Activated CD4-positive, alpha-beta T cell treated with anti-CD3 and anti-CD28 coated beads for 36 hours (primary cell): ENCODE results near the gene PDILT. TPM values are rescaled to one million over a fixed set of nuclear protein-coding genes. Genes with fewer than 3 reads are reported as not detected.

ENCODE experiments used
- ATAC-seq: fragments of 200-7000 bp; cut with Tn5 transposase; one replicate; pipeline ENCODE4 v1.10.0; 2021; ENCODE audit warnings: mild to moderate bottlenecking, moderate library complexity
- CTCF ChIA-PET: fragments of 350-600 bp; sonication (Branson Sonifier 250); formaldehyde crosslinking; loops from one replicate; lab custom pipeline; 2021; ENCODE audit warnings: antibody characterized with exemption; lab: Charles Lee
- POLR2A ChIA-PET: fragments of 350-600 bp; sonication (Branson Sonifier 250); formaldehyde crosslinking; loops from one replicate; lab custom pipeline; 2021; ENCODE audit warnings: antibody characterized with exemption, inconsistent platforms; lab: Charles Lee
- DNase-seq: peaks from one replicate; pipeline ENCODE4 v3.0.0-alpha.2; 2020
- H3K27ac Mint-ChIP-seq: one replicate; pipeline ENCODE4 v1.8.0; 2021; ENCODE audit warnings: mixed read lengths
- H3K27me3 Mint-ChIP-seq: one replicate; pipeline ENCODE4 v1.8.0; 2021; ENCODE audit warnings: mixed read lengths
- H3K36me3 Mint-ChIP-seq: one replicate; pipeline ENCODE4 v1.8.0; 2021; ENCODE audit warnings: low read depth, mixed read lengths
- H3K4me1 Mint-ChIP-seq: one replicate; pipeline ENCODE4 v1.8.0; 2021; ENCODE audit warnings: mixed read lengths
- H3K4me3 Mint-ChIP-seq: one replicate; pipeline ENCODE4 v1.8.0; 2021; ENCODE audit warnings: mild to moderate bottlenecking, moderate library complexity, mixed read lengths
- H3K9me3 Mint-ChIP-seq: one replicate; pipeline ENCODE4 v1.8.0; 2021; ENCODE audit warnings: low read depth, mixed read lengths
- intact Hi-C, 2 experiments: fragments of 100-400 bp; cut with DNase I in 1 of 2; cut with micrococcal nuclease in 1 of 2; formaldehyde crosslinking; loops; one replicate each; pipeline versions ENCODE4 v1.14.2 to v1.15.1; 2022 to 2024; cut with DNase I, micrococcal nuclease
- total RNA-seq, 2 experiments: library from RNA; stranded (reverse); gene quantifications; one replicate each; pipeline ENCODE4 v1.2.3, GENCODE V29; 2021

PDILT gene
- total RNA-seq, 2 experiments from 2014 or later, result not detected

DNA sequence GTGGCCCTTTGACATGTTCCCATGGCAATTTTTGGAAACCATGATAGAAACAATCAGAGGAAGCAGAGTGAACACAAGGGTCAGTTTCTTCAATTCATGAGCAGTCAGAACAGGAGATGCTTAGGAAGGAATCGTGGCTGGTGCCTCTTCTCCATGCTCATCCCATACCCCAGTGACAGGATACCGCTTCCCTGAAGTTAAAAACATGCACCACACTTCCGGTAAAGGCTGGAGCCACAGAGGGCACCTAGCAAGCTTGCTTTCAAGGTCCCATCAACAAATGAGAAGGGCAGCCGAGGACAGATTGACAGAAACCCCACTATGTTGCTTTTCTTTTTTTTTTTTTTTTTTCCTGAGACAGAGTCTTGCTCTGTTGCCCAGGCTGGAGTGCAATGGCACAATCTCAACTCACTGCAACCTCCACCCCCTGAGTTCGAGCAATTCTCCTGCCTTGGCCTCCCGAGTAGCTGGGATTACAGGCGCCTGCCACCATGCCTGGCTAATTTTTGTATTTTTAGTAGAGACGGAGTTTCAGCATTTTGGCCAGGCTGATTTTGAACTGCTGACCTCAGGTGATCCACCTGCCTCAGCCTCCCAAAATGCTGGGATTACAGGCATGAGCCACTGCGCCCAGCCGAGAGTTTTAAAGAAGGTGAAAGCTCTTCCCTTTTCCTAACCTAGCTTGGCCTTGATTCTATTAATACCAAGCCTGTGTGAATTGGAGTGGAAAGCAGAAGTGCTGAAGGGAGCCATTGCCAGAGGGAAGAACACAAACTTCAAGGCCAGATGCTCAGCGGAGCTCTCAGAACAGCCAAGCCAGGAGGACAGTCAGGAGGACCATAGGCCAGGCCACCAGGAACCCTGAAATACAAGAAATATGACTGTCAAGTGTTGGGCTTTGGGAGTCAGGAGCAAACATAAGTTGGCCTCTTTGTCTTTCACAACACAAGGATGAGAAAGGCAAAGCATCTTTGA is 93.8 kb downstream of the PDILT start:
- no peaks in the 10 kb centered on the region for H3K36me3 Mint-ChIP-seq
- intact Hi-C loops, result no loop called here
- no peaks in the 10 kb centered on the region for H3K4me1 Mint-ChIP-seq
- peaks cover 13% of the 10 kb centered on the region for H3K27me3 Mint-ChIP-seq
- no peak overlapping the region for H3K27ac Mint-ChIP-seq
- H3K4me3 Mint-ChIP-seq, result no peak overlapping the region
- ChIA-PET CTCF (interaction anchor here (2.8 kb wide), 1 partner anchor 11 kb away, joined by 13 read pairs; no protein-coding TSS in a partner anchor), POLR2A (no interaction called here)
- peaks cover 4% of the 10 kb centered on the region for H3K9me3 Mint-ChIP-seq
- DNase-seq, result no peak
- no peak for ATAC-seq

DNA sequence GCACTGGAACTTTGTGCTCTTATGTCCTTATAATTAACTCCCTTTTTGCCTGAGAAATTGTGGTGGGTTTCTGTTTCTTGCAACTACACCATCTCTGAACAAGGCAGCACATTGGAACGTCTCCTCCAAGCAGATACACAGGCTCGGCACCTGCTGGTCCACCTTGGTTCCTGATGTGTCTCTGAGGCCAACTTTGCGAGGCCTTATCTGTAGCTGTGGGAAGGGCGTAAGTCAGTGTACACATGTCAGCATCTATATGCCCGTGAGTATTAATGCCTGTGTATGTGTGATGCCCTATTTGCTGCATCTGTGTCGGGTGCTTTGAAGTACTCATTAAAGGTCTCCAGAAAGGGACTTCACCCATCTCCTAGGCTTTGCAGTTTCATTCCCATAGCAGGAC is 94.8 kb downstream of the PDILT start:
- ChIA-PET POLR2A (no interaction called here), CTCF (interaction anchor here (1.4 to 2.8 kb wide), 2 partner anchors 10 to 402 kb away, joined by 4 to 13 read pairs; no protein-coding TSS in a partner anchor)
- no peaks in the 10 kb centered on the region for H3K36me3 Mint-ChIP-seq
- H3K4me1 Mint-ChIP-seq, result no peaks in the 10 kb centered on the region
- no peak overlapping the region for H3K4me3 Mint-ChIP-seq
- intact Hi-C loops, result no loop called here
- H3K27ac Mint-ChIP-seq, result no peak overlapping the region
- no peak for ATAC-seq
- DNase-seq, result no peak
- peaks cover 4% of the 10 kb centered on the region for H3K9me3 Mint-ChIP-seq
- peaks cover 16% of the 10 kb centered on the region for H3K27me3 Mint-ChIP-seq

Other genes starting within 250 kb of the PDILT start
- gene GP2, start 77.2 kb downstream of the PDILT start, total RNA-seq, result not detected
- gene UMOD, start 52.0 kb downstream of the PDILT start, total RNA-seq, result not detected
- not detected for gene ACSM5, start 4.8 kb upstream of the PDILT start, total RNA-seq
- gene ACSM2A, start 46.8 kb upstream of the PDILT start, total RNA-seq, result under 1 TPM in 1 of 2 experiments, not detected in 1; 0.11 TPM
- gene ACSM2B, start 171.6 kb upstream of the PDILT start, total RNA-seq, result not detected